HEK293 (cell line): Measurements from ENCODE around the gene LRRC49.

Experiments used
- BCL11B ChIP-seq: fragments of 450-650 bp; formaldehyde crosslinking; IDR thresholded peaks from 2 replicates; pipeline ENCODE4 v1.5.1; 2016; ENCODE audit warnings: low read depth, missing biosample characterization, missing genetic modification characterization
- KLF10 ChIP-seq: fragments of 450-650 bp; IDR thresholded peaks from 2 replicates; pipeline ENCODE4 v1.5.1; 2018; ENCODE audit warnings: missing biosample characterization, mild to moderate bottlenecking, missing genetic modification characterization
- KLF8 ChIP-seq: fragments of 450-650 bp; formaldehyde crosslinking; IDR thresholded peaks from 2 replicates; pipeline ENCODE4 v1.5.1; 2016; ENCODE audit warnings: missing biosample characterization, missing genetic modification characterization
- PRDM1 ChIP-seq: fragments of 450-650 bp; formaldehyde crosslinking; IDR thresholded peaks from 2 replicates; pipeline ENCODE4; 2016; ENCODE audit warnings: missing biosample characterization, missing genetic modification characterization
- SP3 ChIP-seq: fragments of 450-650 bp; formaldehyde crosslinking; IDR thresholded peaks from 2 replicates; pipeline ENCODE4 v1.5.1; 2016; ENCODE audit warnings: missing biosample characterization, missing genetic modification characterization
- WT1 ChIP-seq: fragments of 450-650 bp; formaldehyde crosslinking; IDR thresholded peaks from 2 replicates; pipeline ENCODE4 v1.5.1; 2016; ENCODE audit warnings: missing biosample characterization, missing genetic modification characterization
- ZBTB8A ChIP-seq: fragments of 450-650 bp; formaldehyde crosslinking; IDR thresholded peaks from 2 replicates; pipeline ENCODE4 v1.5.1; 2016; ENCODE audit warnings: missing biosample characterization, missing genetic modification characterization
- ZEB2 ChIP-seq: fragments of 450-650 bp; formaldehyde crosslinking; IDR thresholded peaks from 2 replicates; pipeline ENCODE4 v1.5.1; 2016; ENCODE audit warnings: missing biosample characterization, missing genetic modification characterization
- ZNF2 ChIP-seq: fragments of 450-650 bp; formaldehyde crosslinking; IDR thresholded peaks from 2 replicates; pipeline ENCODE4 v1.5.1; 2016; ENCODE audit warnings: missing biosample characterization, missing genetic modification characterization
- ZNF558 ChIP-seq: fragments of 450-650 bp; formaldehyde crosslinking; IDR thresholded peaks from 2 replicates; pipeline ENCODE4 v1.5.1; 2016; ENCODE audit warnings: missing biosample characterization, missing genetic modification characterization
- ZNF596 ChIP-seq: fragments of 450-650 bp; IDR thresholded peaks from 2 replicates; pipeline ENCODE4 v1.5.0; 2018; ENCODE audit warnings: missing biosample characterization, mild to moderate bottlenecking, missing genetic modification characterization, moderate library complexity
- ZNF600 ChIP-seq: fragments of 450-650 bp; formaldehyde crosslinking; IDR thresholded peaks from 2 replicates; pipeline ENCODE4 v1.5.1; 2016; ENCODE audit warnings: missing biosample characterization, missing genetic modification characterization
- ZNF621 ChIP-seq: fragments of 450-650 bp; formaldehyde crosslinking; IDR thresholded peaks from 2 replicates; pipeline ENCODE4 v1.5.1; 2017; ENCODE audit warnings: missing biosample characterization, missing genetic modification characterization
- ZNF792 ChIP-seq: fragments of 450-650 bp; formaldehyde crosslinking; IDR thresholded peaks from 2 replicates; pipeline ENCODE4 v1.5.1; 2016; ENCODE audit warnings: missing biosample characterization, missing genetic modification characterization
- TF ChIP-seq, protein P1 (sequence below): fragments of 450-650 bp; formaldehyde crosslinking; conservative IDR thresholded peaks from 2 replicates; pipeline ENCODE4 v1.5.1; 2016; ENCODE audit warnings: low read depth, missing biosample characterization, missing genetic modification characterization
- TF ChIP-seq, protein P2 (sequence below): fragments of 450-650 bp; formaldehyde crosslinking; IDR thresholded peaks from 2 replicates; pipeline ENCODE4 v1.5.1; 2016; ENCODE audit warnings: missing biosample characterization, missing genetic modification characterization
- TF ChIP-seq, protein P3 (sequence below): fragments of 450-650 bp; formaldehyde crosslinking; IDR thresholded peaks from 2 replicates; pipeline ENCODE4 v1.5.1; 2016; ENCODE audit warnings: missing biosample characterization, missing genetic modification characterization, borderline replicate concordance
- TF ChIP-seq, protein P4 (sequence below): fragments of 450-650 bp; formaldehyde crosslinking; IDR thresholded peaks from 2 replicates; pipeline ENCODE4 v1.5.1; 2016; ENCODE audit warnings: missing biosample characterization, missing genetic modification characterization
- TF ChIP-seq, protein P5 (sequence below): fragments of 450-650 bp; formaldehyde crosslinking; IDR thresholded peaks from 2 replicates; pipeline ENCODE4 v1.5.1; 2016; ENCODE audit warnings: missing biosample characterization, missing genetic modification characterization
- TF ChIP-seq, protein P6 (sequence below): fragments of 450-650 bp; formaldehyde crosslinking; IDR thresholded peaks from 2 replicates; pipeline ENCODE4 v1.5.1; 2016; ENCODE audit warnings: missing biosample characterization, missing genetic modification characterization

The LRRC49 gene

DNA sequence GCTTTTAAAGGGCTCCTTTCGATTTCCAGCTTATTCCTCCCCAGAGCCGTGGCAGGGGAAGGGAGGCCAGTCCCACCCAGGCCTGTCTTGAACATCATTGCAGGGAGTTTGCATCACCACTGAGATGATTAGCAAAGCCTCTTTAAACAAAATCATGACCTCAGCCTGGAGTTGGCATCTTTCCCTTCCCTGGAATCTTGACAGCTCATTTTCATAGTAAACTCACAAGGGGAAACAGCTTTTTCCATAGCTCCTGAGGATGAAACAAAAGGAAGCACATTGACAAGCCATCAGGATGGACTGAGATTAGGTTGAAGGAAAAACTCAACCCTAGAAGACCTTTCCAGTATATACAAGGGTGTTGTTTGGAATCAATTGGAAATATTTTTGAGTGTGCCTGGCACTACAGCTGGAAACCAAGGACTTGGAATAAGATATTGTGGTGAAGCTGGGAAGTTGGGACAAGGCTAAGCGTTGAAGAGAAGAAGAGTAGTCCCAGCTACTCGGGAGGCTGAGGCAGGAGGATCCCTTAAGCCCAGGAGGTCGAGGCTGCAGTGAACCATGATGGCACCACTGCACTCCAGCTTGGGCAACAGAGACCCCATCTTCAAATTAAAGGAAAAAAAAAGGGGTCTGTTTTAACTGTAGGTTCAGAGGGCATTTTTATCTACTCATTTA is 35.6 kb upstream of the LRRC49 start (continued):
- TF ChIP-seq SP3, result peak; percentile 41; the same call in 1 of the 2 replicates
- TF ChIP-seq, protein P1, sequence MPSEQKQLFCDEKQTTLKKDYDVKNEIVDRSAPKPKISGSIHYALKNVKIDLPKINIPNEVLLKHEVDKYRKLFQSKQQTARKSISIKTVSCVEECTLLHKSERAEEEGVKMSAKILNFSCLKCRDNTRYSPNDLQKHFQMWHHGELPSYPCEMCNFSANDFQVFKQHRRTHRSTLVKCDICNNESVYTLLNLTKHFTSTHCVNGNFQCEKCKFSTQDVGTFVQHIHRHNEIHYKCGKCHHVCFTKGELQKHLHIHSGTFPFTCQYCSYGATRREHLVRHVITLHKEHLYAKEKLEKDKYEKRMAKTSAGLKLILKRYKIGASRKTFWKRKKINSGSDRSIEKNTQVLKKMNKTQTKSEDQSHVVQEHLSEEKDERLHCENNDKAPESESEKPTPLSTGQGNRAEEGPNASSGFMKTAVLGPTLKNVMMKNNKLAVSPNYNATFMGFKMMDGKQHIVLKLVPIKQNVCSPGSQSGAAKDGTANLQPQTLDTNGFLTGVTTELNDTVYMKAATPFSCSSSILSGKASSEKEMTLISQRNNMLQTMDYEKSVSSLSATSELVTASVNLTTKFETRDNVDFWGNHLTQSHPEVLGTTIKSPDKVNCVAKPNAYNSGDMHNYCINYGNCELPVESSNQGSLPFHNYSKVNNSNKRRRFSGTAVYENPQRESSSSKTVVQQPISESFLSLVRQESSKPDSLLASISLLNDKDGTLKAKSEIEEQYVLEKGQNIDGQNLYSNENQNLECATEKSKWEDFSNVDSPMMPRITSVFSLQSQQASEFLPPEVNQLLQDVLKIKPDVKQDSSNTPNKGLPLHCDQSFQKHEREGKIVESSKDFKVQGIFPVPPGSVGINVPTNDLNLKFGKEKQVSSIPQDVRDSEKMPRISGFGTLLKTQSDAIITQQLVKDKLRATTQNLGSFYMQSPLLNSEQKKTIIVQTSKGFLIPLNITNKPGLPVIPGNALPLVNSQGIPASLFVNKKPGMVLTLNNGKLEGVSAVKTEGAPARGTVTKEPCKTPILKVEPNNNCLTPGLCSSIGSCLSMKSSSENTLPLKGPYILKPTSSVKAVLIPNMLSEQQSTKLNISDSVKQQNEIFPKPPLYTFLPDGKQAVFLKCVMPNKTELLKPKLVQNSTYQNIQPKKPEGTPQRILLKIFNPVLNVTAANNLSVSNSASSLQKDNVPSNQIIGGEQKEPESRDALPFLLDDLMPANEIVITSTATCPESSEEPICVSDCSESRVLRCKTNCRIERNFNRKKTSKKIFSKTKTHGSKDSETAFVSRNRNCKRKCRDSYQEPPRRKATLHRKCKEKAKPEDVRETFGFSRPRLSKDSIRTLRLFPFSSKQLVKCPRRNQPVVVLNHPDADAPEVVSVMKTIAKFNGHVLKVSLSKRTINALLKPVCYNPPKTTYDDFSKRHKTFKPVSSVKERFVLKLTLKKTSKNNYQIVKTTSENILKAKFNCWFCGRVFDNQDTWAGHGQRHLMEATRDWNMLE (tag by site-specific recombination), result peak; percentile 57
- peak; percentile 74 for TF ChIP-seq PRDM1 (tag by site-specific recombination)
- TF ChIP-seq, protein P2, sequence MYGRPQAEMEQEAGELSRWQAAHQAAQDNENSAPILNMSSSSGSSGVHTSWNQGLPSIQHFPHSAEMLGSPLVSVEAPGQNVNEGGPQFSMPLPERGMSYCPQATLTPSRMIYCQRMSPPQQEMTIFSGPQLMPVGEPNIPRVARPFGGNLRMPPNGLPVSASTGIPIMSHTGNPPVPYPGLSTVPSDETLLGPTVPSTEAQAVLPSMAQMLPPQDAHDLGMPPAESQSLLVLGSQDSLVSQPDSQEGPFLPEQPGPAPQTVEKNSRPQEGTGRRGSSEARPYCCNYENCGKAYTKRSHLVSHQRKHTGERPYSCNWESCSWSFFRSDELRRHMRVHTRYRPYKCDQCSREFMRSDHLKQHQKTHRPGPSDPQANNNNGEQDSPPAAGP (tag by site-specific recombination), result peak; percentile 81
- peak; percentile 98 for TF ChIP-seq ZEB2 (tag by site-specific recombination)
- peak; percentile 64 for TF ChIP-seq WT1 (tag by site-specific recombination)
- TF ChIP-seq ZNF792 (tag by site-specific recombination), result 0 out of 2 replicates have a peak, but pooled peaks have one; percentile 57
- peak; percentile 64 for TF ChIP-seq KLF10 (tag by site-specific recombination)
- TF ChIP-seq, protein P3, sequence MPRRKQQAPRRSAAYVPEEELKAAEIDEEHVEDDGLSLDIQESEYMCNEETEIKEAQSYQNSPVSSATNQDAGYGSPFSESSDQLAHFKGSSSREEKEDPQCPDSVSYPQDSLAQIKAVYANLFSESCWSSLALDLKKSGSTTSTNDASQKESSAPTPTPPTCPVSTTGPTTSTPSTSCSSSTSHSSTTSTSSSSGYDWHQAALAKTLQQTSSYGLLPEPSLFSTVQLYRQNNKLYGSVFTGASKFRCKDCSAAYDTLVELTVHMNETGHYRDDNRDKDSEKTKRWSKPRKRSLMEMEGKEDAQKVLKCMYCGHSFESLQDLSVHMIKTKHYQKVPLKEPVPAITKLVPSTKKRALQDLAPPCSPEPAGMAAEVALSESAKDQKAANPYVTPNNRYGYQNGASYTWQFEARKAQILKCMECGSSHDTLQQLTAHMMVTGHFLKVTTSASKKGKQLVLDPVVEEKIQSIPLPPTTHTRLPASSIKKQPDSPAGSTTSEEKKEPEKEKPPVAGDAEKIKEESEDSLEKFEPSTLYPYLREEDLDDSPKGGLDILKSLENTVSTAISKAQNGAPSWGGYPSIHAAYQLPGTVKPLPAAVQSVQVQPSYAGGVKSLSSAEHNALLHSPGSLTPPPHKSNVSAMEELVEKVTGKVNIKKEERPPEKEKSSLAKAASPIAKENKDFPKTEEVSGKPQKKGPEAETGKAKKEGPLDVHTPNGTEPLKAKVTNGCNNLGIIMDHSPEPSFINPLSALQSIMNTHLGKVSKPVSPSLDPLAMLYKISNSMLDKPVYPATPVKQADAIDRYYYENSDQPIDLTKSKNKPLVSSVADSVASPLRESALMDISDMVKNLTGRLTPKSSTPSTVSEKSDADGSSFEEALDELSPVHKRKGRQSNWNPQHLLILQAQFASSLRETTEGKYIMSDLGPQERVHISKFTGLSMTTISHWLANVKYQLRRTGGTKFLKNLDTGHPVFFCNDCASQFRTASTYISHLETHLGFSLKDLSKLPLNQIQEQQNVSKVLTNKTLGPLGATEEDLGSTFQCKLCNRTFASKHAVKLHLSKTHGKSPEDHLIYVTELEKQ (tag by site-specific recombination), result 0 out of 2 replicates have a peak, but pooled peaks have one; percentile 11
- TF ChIP-seq ZNF596 (tag by site-specific recombination), result no peak
- peak; percentile 76 for TF ChIP-seq KLF8 (tag by site-specific recombination)
- TF ChIP-seq ZNF2 (tag by site-specific recombination), result peak; percentile 36; the same call in 1 of the 2 replicates
- peak; percentile 66; the same call in 1 of the 2 replicates for TF ChIP-seq ZNF558 (tag by site-specific recombination)
- TF ChIP-seq ZBTB8A (tag by site-specific recombination), result peak; percentile 52; the same call in 1 of the 2 replicates
- peak; percentile 96 for TF ChIP-seq ZNF600
- TF ChIP-seq, protein P4, sequence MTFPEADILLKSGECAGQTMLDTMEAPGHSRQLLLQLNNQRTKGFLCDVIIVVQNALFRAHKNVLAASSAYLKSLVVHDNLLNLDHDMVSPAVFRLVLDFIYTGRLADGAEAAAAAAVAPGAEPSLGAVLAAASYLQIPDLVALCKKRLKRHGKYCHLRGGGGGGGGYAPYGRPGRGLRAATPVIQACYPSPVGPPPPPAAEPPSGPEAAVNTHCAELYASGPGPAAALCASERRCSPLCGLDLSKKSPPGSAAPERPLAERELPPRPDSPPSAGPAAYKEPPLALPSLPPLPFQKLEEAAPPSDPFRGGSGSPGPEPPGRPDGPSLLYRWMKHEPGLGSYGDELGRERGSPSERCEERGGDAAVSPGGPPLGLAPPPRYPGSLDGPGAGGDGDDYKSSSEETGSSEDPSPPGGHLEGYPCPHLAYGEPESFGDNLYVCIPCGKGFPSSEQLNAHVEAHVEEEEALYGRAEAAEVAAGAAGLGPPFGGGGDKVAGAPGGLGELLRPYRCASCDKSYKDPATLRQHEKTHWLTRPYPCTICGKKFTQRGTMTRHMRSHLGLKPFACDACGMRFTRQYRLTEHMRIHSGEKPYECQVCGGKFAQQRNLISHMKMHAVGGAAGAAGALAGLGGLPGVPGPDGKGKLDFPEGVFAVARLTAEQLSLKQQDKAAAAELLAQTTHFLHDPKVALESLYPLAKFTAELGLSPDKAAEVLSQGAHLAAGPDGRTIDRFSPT (tag by site-specific recombination), result no peak
- TF ChIP-seq ZNF621 (tag by site-specific recombination), result no peak
- TF ChIP-seq, protein P5, sequence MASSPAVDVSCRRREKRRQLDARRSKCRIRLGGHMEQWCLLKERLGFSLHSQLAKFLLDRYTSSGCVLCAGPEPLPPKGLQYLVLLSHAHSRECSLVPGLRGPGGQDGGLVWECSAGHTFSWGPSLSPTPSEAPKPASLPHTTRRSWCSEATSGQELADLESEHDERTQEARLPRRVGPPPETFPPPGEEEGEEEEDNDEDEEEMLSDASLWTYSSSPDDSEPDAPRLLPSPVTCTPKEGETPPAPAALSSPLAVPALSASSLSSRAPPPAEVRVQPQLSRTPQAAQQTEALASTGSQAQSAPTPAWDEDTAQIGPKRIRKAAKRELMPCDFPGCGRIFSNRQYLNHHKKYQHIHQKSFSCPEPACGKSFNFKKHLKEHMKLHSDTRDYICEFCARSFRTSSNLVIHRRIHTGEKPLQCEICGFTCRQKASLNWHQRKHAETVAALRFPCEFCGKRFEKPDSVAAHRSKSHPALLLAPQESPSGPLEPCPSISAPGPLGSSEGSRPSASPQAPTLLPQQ (tag by site-specific recombination), result peak; percentile 96
- TF ChIP-seq, protein P6, sequence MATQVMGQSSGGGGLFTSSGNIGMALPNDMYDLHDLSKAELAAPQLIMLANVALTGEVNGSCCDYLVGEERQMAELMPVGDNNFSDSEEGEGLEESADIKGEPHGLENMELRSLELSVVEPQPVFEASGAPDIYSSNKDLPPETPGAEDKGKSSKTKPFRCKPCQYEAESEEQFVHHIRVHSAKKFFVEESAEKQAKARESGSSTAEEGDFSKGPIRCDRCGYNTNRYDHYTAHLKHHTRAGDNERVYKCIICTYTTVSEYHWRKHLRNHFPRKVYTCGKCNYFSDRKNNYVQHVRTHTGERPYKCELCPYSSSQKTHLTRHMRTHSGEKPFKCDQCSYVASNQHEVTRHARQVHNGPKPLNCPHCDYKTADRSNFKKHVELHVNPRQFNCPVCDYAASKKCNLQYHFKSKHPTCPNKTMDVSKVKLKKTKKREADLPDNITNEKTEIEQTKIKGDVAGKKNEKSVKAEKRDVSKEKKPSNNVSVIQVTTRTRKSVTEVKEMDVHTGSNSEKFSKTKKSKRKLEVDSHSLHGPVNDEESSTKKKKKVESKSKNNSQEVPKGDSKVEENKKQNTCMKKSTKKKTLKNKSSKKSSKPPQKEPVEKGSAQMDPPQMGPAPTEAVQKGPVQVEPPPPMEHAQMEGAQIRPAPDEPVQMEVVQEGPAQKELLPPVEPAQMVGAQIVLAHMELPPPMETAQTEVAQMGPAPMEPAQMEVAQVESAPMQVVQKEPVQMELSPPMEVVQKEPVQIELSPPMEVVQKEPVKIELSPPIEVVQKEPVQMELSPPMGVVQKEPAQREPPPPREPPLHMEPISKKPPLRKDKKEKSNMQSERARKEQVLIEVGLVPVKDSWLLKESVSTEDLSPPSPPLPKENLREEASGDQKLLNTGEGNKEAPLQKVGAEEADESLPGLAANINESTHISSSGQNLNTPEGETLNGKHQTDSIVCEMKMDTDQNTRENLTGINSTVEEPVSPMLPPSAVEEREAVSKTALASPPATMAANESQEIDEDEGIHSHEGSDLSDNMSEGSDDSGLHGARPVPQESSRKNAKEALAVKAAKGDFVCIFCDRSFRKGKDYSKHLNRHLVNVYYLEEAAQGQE (tag by site-specific recombination), result no peak
- TF ChIP-seq BCL11B (tag by site-specific recombination), result no peak
